ENCODE results near the gene FHIT. TPM values are rescaled to one million over a fixed set of nuclear protein-coding genes. Genes with fewer than 3 reads are reported as not detected.

The FHIT gene
- total RNA-seq, 1 donor from 2014 or later = 20.2 TPM

DNA sequence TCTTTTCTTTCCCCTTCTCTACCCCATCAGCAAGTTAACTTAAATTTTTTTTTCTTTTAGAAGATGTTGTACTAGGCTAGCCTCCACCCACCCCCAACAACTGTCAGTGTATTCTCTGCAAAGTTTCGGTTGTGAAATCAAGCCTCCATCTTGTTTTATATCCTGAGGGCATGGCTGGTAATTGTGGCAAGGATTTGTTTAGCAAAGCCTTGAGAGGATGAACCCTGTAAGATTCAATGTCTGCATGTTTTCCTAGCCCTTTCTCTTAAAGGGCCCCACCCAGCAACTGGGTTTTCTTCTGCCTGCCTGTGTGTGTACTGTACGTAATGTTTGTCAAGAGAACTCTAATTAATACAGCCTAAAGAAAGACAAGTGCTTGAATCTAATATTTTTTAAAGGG is 475.3 kb downstream of the FHIT start:
- H3K27me3 Mint-ChIP-seq (ENCODE audit: unreplicated experiment) = no peaks in the 10 kb centered on the region
- H3K4me1 Mint-ChIP-seq (ENCODE audit: unreplicated experiment) = no peaks in the 10 kb centered on the region
- H3K27ac Mint-ChIP-seq (ENCODE audit: unreplicated experiment) = no peak overlapping the region
- H3K4me3 Mint-ChIP-seq (ENCODE audit: unreplicated experiment) = no peak overlapping the region
- TF ChIP-seq, protein P1, sequence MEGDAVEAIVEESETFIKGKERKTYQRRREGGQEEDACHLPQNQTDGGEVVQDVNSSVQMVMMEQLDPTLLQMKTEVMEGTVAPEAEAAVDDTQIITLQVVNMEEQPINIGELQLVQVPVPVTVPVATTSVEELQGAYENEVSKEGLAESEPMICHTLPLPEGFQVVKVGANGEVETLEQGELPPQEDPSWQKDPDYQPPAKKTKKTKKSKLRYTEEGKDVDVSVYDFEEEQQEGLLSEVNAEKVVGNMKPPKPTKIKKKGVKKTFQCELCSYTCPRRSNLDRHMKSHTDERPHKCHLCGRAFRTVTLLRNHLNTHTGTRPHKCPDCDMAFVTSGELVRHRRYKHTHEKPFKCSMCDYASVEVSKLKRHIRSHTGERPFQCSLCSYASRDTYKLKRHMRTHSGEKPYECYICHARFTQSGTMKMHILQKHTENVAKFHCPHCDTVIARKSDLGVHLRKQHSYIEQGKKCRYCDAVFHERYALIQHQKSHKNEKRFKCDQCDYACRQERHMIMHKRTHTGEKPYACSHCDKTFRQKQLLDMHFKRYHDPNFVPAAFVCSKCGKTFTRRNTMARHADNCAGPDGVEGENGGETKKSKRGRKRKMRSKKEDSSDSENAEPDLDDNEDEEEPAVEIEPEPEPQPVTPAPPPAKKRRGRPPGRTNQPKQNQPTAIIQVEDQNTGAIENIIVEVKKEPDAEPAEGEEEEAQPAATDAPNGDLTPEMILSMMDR (IDR thresholded peaks at IDR 0.05; ENCODE audit: unreplicated experiment) = no peak
- peaks cover 12% of the 10 kb centered on the region for H3K36me3 Mint-ChIP-seq (ENCODE audit: low read depth, unreplicated experiment)
- no peak for DNase-seq (ENCODE audit: low spot score)
- peaks cover 8% of the 10 kb centered on the region for H3K9me3 Mint-ChIP-seq (ENCODE audit: unreplicated experiment)

DNA sequence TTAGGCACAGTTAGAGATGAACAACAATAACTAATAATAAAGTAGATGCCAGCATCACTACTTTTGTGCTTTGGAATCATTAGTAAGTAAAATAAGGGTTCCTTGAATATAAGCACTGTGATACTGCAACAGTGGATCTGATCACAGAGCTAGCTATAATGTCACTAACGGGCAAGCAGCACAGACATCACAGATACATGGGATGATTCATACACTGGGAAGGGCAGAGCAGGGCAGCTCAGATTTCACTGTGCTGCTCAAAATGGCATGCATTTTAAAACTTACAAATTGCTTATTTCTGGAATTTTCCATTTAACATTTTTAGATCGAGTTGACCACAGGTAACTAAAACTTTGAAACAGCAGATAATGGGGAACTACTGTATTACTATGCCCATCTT is 476.6 kb downstream of the FHIT start:
- Mint-ChIP-seq H3K36me3 (ENCODE audit: low read depth, unreplicated experiment) (peaks cover 12% of the 10 kb centered on the region), H3K27me3 (ENCODE audit: unreplicated experiment) (no peaks in the 10 kb centered on the region), H3K9me3 (ENCODE audit: unreplicated experiment) (peaks cover 8% of the 10 kb centered on the region)

DNA sequence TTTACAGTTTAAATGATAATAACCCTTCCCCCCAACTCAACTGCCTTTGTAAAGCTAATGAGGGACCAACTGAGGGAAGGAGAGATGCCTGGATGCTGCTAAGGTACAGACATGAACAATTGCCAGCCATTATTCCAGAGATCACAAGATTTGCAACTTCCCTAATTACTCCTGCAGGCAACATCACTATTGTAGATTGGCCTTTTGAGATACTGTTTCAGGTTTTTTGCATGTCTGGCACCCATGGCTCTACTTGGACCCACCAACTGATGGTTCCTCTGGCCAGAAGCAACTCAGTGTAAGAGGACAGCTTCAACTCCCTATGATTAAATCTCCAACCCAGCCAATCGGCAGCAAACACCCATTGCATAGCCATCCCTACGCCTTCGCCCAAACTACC is 478.7 kb downstream of the FHIT start:
- TF ChIP-seq, protein P1 (IDR thresholded peaks at IDR 0.05; ENCODE audit: unreplicated experiment) = no peak
- no peak for DNase-seq (ENCODE audit: low spot score)
- no peak overlapping the region for H3K4me3 Mint-ChIP-seq (ENCODE audit: unreplicated experiment)
- no peak overlapping the region for H3K27ac Mint-ChIP-seq (ENCODE audit: unreplicated experiment)
- no peaks in the 10 kb centered on the region for H3K27me3 Mint-ChIP-seq (ENCODE audit: unreplicated experiment)
- H3K9me3 Mint-ChIP-seq (ENCODE audit: unreplicated experiment) = peaks cover 8% of the 10 kb centered on the region
- no peaks in the 10 kb centered on the region for H3K4me1 Mint-ChIP-seq (ENCODE audit: unreplicated experiment)
- H3K36me3 Mint-ChIP-seq (ENCODE audit: low read depth, unreplicated experiment) = peaks cover 12% of the 10 kb centered on the region

More for the DNA sequence above, 476.6 kb downstream of the FHIT start:
- DNase-seq (ENCODE audit: low spot score) = no peak
- TF ChIP-seq, protein P1 (IDR thresholded peaks at IDR 0.05; ENCODE audit: unreplicated experiment) = no peak
- H3K27ac Mint-ChIP-seq (ENCODE audit: unreplicated experiment) = no peak overlapping the region
- no peaks in the 10 kb centered on the region for H3K4me1 Mint-ChIP-seq (ENCODE audit: unreplicated experiment)
- no peak overlapping the region for H3K4me3 Mint-ChIP-seq (ENCODE audit: unreplicated experiment)

DNA sequence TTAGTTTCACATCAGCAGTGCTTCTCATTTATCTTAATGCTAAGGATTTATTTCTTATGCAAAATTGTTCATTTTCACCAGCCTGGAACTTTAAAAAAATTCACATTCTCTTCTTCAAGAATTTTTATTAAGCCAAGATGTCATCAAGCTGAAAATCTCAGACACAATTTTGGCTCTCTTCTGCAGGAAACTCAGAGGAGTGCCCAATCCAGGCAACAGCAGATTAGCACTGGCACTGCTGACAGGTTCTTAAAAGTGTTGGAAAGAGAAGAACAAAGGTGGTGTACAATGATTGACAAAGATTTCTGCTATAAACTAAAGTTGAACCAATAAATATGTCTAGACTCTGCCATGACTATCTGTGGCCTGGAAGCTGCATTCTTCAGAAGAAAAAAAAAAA is 479.5 kb downstream of the FHIT start:
- no peaks in the 10 kb centered on the region for H3K4me1 Mint-ChIP-seq (ENCODE audit: unreplicated experiment)
- no peaks in the 10 kb centered on the region for H3K27me3 Mint-ChIP-seq (ENCODE audit: unreplicated experiment)
- TF ChIP-seq, protein P1 (IDR thresholded peaks at IDR 0.05; ENCODE audit: unreplicated experiment) = no peak
- H3K4me3 Mint-ChIP-seq (ENCODE audit: unreplicated experiment) = no peak overlapping the region
- no peak for DNase-seq (ENCODE audit: low spot score)
- H3K9me3 Mint-ChIP-seq (ENCODE audit: unreplicated experiment) = peaks cover 8% of the 10 kb centered on the region
- H3K27ac Mint-ChIP-seq (ENCODE audit: unreplicated experiment) = no peak overlapping the region
- peaks cover 12% of the 10 kb centered on the region for H3K36me3 Mint-ChIP-seq (ENCODE audit: low read depth, unreplicated experiment)

DNA sequence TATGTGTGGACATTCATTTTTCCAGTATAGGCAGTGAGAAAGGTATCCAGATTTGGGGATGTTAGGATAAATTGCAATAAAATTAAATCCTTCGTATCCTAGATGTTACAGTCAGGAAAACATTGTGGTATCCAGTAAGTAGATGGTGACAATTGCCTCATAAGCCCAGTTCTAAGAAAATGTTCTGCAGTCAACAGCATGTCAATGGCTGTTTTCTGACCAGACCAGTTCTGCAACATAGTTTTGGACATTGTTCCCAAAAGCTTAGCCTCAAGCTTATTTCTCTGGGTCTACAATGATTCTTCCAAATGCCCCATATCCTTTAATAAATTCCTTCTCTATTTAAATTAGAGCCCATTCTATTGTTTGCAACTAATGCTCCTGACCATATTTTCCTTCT is 480.7 kb downstream of the FHIT start:
- Mint-ChIP-seq H3K4me3 (ENCODE audit: unreplicated experiment) (no peak overlapping the region), H3K9me3 (ENCODE audit: unreplicated experiment) (no peaks in the 10 kb centered on the region), H3K27me3 (ENCODE audit: unreplicated experiment) (no peaks in the 10 kb centered on the region), H3K27ac (ENCODE audit: unreplicated experiment) (no peak overlapping the region), H3K4me1 (ENCODE audit: unreplicated experiment) (no peaks in the 10 kb centered on the region), H3K36me3 (ENCODE audit: low read depth, unreplicated experiment) (peaks cover 4% of the 10 kb centered on the region)
- DNase-seq (ENCODE audit: low spot score) = no peak
- TF ChIP-seq, protein P1 (IDR thresholded peaks at IDR 0.05; ENCODE audit: unreplicated experiment) = no peak
